HG03442 (cell line): Measurements from ENCODE around the gene ATP9A.
A peak's percentile ranks its signal among the peaks of the same experiment; 100 is the strongest.

Experiments
- ATAC-seq: cut with Tn5 transposase; IDR thresholded peaks from one replicate; pipeline ENCODE4 v1.9.1; 2021; ENCODE audit warnings: mild to moderate bottlenecking, moderate library complexity; ENCODE audit not compliant: unreplicated experiment

Gene ATP9A

GRCh38 chr20:51607170-51607569 lies 161.0 kb downstream of the ATP9A start:
- ATAC-seq: no peak

GRCh38 chr20:51604851-51605250 lies 163.3 kb downstream of the ATP9A start:
- ATAC-seq: no peak

GRCh38 chr20:51602131-51602530 lies 166.1 kb downstream of the ATP9A start:
- ATAC-seq: no peak

- ATAC-seq: no peak
Observed at GRCh38 chr20:51600950-51601349, 167.2 kb downstream of the ATP9A start.

GRCh38 chr20:51600016-51600420 lies 168.2 kb downstream of the ATP9A start:
- ATAC-seq: no peak

GRCh38 chr20:51598556-51598955 lies 169.6 kb downstream of the ATP9A start:
- ATAC-seq: no peak

GRCh38 chr20:51597389-51598231 lies 170.6 kb downstream of the ATP9A start:
- ATAC-seq: no peak

- ATAC-seq: no peak
Observed at GRCh38 chr20:51596668-51597388, 171.4 kb downstream of the ATP9A start.

GRCh38 chr20:51595744-51596143 lies 172.4 kb downstream of the ATP9A start:
- ATAC-seq: no peak

- peak; percentile 91 for ATAC-seq
Observed at GRCh38 chr20:51595058-51595532, 173.1 kb downstream of the ATP9A start.

- no peak for ATAC-seq
Observed at GRCh38 chr20:51594236-51595057, 173.7 kb downstream of the ATP9A start.

GRCh38 chr20:51593584-51593983 lies 174.6 kb downstream of the ATP9A start:
- ATAC-seq: no peak

- ATAC-seq: no peak
Observed at GRCh38 chr20:51592564-51592963, 175.6 kb downstream of the ATP9A start.

GRCh38 chr20:51591871-51592270 lies 176.3 kb downstream of the ATP9A start:
- no peak for ATAC-seq

- no peak for ATAC-seq
Observed at GRCh38 chr20:51588762-51589161, 179.4 kb downstream of the ATP9A start.

GRCh38 chr20:51587145-51587544 lies 181.0 kb downstream of the ATP9A start:
- no peak for ATAC-seq

GRCh38 chr20:51586005-51586440 lies 182.2 kb downstream of the ATP9A start:
- ATAC-seq: no peak

GRCh38 chr20:51585148-51585547 lies 183.0 kb downstream of the ATP9A start:
- ATAC-seq: no peak

GRCh38 chr20:51584737-51585136 lies 183.5 kb downstream of the ATP9A start:
- no peak for ATAC-seq

GRCh38 chr20:51584116-51584515 lies 184.1 kb downstream of the ATP9A start:
- no peak for ATAC-seq

GRCh38 chr20:51583499-51583898 lies 184.7 kb downstream of the ATP9A start:
- ATAC-seq: no peak
